ENCODE measurements around the gene NFIB.

DNA sequence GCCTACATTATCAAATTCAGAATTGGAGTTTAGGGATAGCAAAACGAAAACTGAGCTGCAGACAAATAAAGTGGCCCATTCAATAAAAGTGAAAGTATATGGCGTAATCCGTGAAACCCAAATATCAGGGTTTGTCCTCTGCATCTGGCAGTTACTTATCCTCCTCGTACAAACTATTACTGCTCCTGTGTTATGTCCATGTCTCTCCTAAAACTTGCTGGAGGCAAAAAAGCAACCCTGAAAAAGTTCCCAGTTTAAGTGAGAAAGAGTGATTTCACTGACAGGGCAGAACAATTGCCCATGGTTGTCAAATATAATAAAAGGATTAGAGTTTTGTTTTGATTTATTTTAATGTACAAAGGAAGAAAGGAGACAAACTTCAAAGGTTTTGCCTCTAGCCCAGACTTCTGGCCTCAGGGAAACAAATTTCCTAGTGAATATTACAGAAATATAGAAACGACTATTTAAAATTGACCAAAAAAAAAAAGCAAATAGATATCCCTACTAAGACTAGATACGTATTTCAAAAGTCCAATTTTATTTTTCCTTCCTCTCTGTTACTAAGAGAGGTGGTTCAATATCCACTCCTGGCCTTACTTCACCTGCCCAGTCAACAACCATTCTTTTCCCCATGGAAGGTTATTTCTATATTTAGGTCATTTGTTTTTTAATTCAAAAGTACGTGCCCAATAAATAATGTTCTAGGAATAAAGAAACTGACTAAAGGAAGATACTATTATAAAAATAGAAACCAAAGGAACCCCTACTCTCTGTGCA lies 50.0 kb downstream of the NFIB start:
- TF ChIP-seq, protein P1, sequence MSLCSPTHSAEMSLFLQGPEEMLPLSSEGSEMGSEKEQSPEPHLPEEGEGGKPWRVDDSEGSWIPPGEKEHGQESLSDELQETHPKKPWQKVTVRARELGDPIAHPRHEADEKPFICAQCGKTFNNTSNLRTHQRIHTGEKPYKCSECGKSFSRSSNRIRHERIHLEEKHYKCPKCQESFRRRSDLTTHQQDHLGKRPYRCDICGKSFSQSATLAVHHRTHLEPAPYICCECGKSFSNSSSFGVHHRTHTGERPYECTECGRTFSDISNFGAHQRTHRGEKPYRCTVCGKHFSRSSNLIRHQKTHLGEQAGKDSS (CRISPR knock-in tag; IDR thresholded peaks at IDR 0.05; ENCODE audit: borderline replicate concordance, low read depth) = no peak
- TF ChIP-seq EP300 (IDR thresholded peaks at IDR 0.05; ENCODE audit: low read depth in 2 of 2, low read length in 2 of 2) (no peak), EP300 (CRISPR knock-in tag; IDR thresholded peaks at IDR 0.05; ENCODE audit: borderline replicate concordance) (no peak)

All from HepG2 (cell line).